ENCODE data around the gene SUGP2. TPM values are rescaled to one million over a fixed set of nuclear protein-coding genes. Genes with fewer than 3 reads are reported as not detected.

SUGP2 gene
- total RNA-seq, 4 donors from 2014 or later, result 43.0 to 132 (median 57.9) TPM

DNA sequence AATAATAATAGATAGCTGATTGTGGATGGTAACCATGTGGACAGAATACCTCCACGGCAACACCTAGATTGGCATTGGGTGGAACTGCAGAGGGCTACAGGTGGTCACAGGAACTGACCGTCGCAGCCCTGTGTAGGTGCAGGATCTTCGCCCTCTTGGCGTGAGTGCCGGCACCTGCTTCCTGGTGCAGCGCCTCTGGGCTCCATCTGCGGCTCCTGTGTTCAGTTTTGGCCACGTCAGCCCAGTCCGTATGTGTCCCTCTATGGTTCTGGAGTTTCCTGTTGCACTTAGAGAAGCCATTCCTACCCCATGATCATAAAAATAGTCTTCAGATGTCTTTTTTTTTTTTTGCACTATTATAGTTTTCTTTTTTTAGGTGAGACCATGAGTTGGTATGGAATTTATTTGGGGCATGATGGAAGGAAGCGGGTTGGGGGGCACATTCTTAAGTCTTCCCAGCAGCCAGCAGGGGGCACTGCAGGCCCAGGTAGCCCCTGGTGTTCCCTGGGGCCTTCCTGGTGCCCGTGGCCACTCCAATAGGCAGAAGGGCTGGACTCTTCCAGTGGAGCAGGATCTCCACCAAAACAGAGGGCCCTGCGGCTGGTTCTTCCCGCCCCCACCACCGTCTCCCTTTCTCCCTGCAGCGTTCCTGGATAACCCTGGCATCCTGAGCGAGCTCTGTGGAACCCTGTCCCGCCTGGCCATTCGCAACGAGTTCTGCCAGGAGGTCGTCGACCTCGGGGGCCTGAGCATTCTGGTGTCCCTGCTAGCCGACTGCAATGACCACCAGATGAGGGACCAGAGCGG, 20.4 kb upstream of the SUGP2 start:
- intact Hi-C loops (cut with DNase I; ENCODE audit: low total_unique reads), result loop anchor here (10.0 kb wide), 2 partner anchors 81 to 121 kb away; partner anchors contain the start of genes MEF2B and TMEM161A
- H3K4me1 ChIP-seq, result no peaks in the 10 kb centered on the region
- peak; percentile 77 for DNase-seq
- H3K27ac ChIP-seq, result no peak overlapping the region
- H3K4me3 ChIP-seq, result no peak overlapping the region
- TF ChIP-seq POLR2AphosphoS5 (IDR thresholded peaks at IDR 0.05) (no peak), POLR2A (IDR thresholded peaks at IDR 0.05) (no peak), EP300 (IDR thresholded peaks at IDR 0.05; ENCODE audit: low read depth) (no peak)
- TF ChIP-seq, protein P1, sequence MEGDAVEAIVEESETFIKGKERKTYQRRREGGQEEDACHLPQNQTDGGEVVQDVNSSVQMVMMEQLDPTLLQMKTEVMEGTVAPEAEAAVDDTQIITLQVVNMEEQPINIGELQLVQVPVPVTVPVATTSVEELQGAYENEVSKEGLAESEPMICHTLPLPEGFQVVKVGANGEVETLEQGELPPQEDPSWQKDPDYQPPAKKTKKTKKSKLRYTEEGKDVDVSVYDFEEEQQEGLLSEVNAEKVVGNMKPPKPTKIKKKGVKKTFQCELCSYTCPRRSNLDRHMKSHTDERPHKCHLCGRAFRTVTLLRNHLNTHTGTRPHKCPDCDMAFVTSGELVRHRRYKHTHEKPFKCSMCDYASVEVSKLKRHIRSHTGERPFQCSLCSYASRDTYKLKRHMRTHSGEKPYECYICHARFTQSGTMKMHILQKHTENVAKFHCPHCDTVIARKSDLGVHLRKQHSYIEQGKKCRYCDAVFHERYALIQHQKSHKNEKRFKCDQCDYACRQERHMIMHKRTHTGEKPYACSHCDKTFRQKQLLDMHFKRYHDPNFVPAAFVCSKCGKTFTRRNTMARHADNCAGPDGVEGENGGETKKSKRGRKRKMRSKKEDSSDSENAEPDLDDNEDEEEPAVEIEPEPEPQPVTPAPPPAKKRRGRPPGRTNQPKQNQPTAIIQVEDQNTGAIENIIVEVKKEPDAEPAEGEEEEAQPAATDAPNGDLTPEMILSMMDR (IDR thresholded peaks at IDR 0.05), result peak; percentile 68 to 82 (median 78)
- H3K27me3 ChIP-seq, result no peaks in the 10 kb centered on the region
- in situ Hi-C loops (cut with MboI; ENCODE audit: low pct_ligation_motif_present in 1 of 4, low pct_unique_long_range_greater_than_20kb in 1 of 4, low sequenced_read_pairs in 3 of 4), result loop anchor here in 1 of 4 donors (10.0 kb wide), 1 partner anchor 81 kb away; the partner anchor contains the start of gene TMEM161A
- 85% methylated on average over 24 of the region's 25 CpGs; no CpG with 5 or more reads in 1 of the 2 donors for WGBS, 2 donors (ENCODE audit: low coverage in 1 of 2)
- peaks cover 0 to 10% (median 0%) of the 10 kb centered on the region in 4 donors for H3K36me3 ChIP-seq
- H3K9me3 ChIP-seq, result no peaks in the 10 kb centered on the region

GRCh38 chr19:19052921-19053320, 19.6 kb upstream of the SUGP2 start:
- 77% methylated on average over 1 of the region's 1 CpG; no CpG with 5 or more reads in 1 of the 2 donors for WGBS, 2 donors (ENCODE audit: low coverage in 1 of 2)
- no peaks in the 10 kb centered on the region for H3K9me3 ChIP-seq
- intact Hi-C loops (cut with DNase I; ENCODE audit: low total_unique reads) (loop anchor here (10.0 kb wide), 2 partner anchors 82 to 122 kb away; partner anchors contain the start of genes MEF2B and TMEM161A), in situ Hi-C loops (cut with MboI; ENCODE audit: low pct_ligation_motif_present in 1 of 4, low pct_unique_long_range_greater_than_20kb in 1 of 4, low sequenced_read_pairs in 3 of 4) (loop anchor here in 1 of 4 donors (10.0 kb wide), 1 partner anchor 82 kb away; the partner anchor contains the start of gene TMEM161A)
- H3K36me3 ChIP-seq, result peaks cover 0 to 10% (median 0%) of the 10 kb centered on the region in 4 donors
- H3K4me3 ChIP-seq, result no peak overlapping the region
- H3K27me3 ChIP-seq, result no peaks in the 10 kb centered on the region
- TF ChIP-seq, protein P1 (IDR thresholded peaks at IDR 0.05), result no peak
- no peaks in the 10 kb centered on the region for H3K4me1 ChIP-seq
- no peak overlapping the region for H3K27ac ChIP-seq
- no peak for DNase-seq

DNA sequence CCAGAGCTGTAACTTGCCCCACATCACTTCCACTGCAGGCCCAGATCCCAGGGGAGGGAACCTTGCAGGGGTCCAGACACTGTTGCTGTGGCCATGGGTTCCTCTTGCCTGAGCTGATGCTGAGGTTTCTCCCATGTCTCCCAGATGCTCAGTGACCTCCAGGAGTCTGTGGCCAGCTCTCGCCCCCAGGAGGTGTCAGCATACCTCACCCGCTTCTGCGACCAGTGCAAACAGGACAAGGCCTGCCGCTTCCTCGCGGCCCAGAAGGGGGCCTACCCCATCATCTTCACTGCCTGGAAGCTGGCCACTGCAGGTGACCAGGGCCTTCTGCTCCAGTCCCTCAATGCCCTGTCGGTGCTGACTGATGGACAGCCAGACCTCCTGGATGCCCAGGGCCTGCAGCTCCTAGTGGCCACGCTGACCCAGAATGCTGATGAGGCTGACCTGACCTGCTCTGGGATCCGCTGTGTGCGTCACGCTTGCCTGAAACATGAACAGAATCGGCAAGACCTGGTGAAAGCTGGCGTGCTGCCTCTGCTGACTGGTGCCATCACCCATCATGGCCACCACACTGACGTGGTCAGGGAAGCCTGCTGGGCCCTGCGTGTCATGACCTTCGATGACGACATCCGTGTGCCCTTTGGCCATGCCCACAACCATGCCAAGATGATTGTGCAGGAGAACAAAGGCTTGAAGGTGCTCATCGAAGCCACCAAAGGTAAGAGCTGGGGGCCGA, 18.3 kb upstream of the SUGP2 start:
- H3K27ac ChIP-seq, result no peak overlapping the region
- intact Hi-C loops (cut with DNase I; ENCODE audit: low total_unique reads), result loop anchor here (10.0 kb wide), 2 partner anchors 83 to 123 kb away; partner anchors contain the start of genes MEF2B and TMEM161A
- H3K27me3 ChIP-seq, result no peaks in the 10 kb centered on the region
- H3K36me3 ChIP-seq, result peaks cover 0 to 7% (median 2%) of the 10 kb centered on the region in 4 donors
- 93% methylated on average over 16 of the region's 20 CpGs; no CpG with 5 or more reads in 1 of the 2 donors for WGBS, 2 donors (ENCODE audit: low coverage in 1 of 2)
- DNase-seq, result no peak
- in situ Hi-C loops (cut with MboI; ENCODE audit: low pct_ligation_motif_present in 1 of 4, low pct_unique_long_range_greater_than_20kb in 1 of 4, low sequenced_read_pairs in 3 of 4), result loop anchor here in 1 of 4 donors (10.0 kb wide), 1 partner anchor 83 kb away; the partner anchor contains the start of gene TMEM161A
- H3K4me3 ChIP-seq, result no peak overlapping the region
- no peaks in the 10 kb centered on the region for H3K4me1 ChIP-seq
- H3K9me3 ChIP-seq, result no peaks in the 10 kb centered on the region
- TF ChIP-seq EP300 (IDR thresholded peaks at IDR 0.05; ENCODE audit: low read depth) (no peak), POLR2A (IDR thresholded peaks at IDR 0.05) (no peak), POLR2AphosphoS5 (IDR thresholded peaks at IDR 0.05) (no peak)
- TF ChIP-seq, protein P1 (IDR thresholded peaks at IDR 0.05), result no peak

GRCh38 chr19:19050731-19051130, 17.4 kb upstream of the SUGP2 start:
- no peak overlapping the region for H3K4me3 ChIP-seq
- no peak for DNase-seq
- TF ChIP-seq POLR2AphosphoS5 (IDR thresholded peaks at IDR 0.05) (no peak), POLR2A (IDR thresholded peaks at IDR 0.05) (no peak), EP300 (IDR thresholded peaks at IDR 0.05; ENCODE audit: low read depth) (no peak)
- TF ChIP-seq, protein P1 (IDR thresholded peaks at IDR 0.05), result no peak
- WGBS, 2 donors (ENCODE audit: low coverage in 1 of 2), result 85% methylated on average over 2 of the region's 2 CpGs; no CpG with 5 or more reads in 1 of the 2 donors
- no peaks in the 10 kb centered on the region for H3K4me1 ChIP-seq
- H3K9me3 ChIP-seq, result no peaks in the 10 kb centered on the region
- H3K27ac ChIP-seq, result no peak overlapping the region
- H3K27me3 ChIP-seq, result no peaks in the 10 kb centered on the region
- peaks cover 0 to 5% (median 2%) of the 10 kb centered on the region in 4 donors for H3K36me3 ChIP-seq
- intact Hi-C loops (cut with DNase I; ENCODE audit: low total_unique reads), result loop anchor here (10.0 kb wide), 2 partner anchors 84 to 124 kb away; partner anchors contain the start of genes MEF2B and TMEM161A
- in situ Hi-C loops (cut with MboI; ENCODE audit: low pct_ligation_motif_present in 1 of 4, low pct_unique_long_range_greater_than_20kb in 1 of 4, low sequenced_read_pairs in 3 of 4), result loop anchor here in 1 of 4 donors (10.0 kb wide), 1 partner anchor 84 kb away; the partner anchor contains the start of gene TMEM161A

Measured in transverse colon (tissue), 4 donors.